ENCODE measurements around the gene ANAPC2.

Gene ANAPC2

GRCh38 chr9:137227054-137227852 lies 38.9 kb upstream of the ANAPC2 start, which contains the start of gene RNF224:
TSS of gene RNF224 (plus strand) at chr9:137227502. CDS start at chr9:137228336, 834 bp downstream.
- peak; percentile 87 for DNase-seq

DNA sequence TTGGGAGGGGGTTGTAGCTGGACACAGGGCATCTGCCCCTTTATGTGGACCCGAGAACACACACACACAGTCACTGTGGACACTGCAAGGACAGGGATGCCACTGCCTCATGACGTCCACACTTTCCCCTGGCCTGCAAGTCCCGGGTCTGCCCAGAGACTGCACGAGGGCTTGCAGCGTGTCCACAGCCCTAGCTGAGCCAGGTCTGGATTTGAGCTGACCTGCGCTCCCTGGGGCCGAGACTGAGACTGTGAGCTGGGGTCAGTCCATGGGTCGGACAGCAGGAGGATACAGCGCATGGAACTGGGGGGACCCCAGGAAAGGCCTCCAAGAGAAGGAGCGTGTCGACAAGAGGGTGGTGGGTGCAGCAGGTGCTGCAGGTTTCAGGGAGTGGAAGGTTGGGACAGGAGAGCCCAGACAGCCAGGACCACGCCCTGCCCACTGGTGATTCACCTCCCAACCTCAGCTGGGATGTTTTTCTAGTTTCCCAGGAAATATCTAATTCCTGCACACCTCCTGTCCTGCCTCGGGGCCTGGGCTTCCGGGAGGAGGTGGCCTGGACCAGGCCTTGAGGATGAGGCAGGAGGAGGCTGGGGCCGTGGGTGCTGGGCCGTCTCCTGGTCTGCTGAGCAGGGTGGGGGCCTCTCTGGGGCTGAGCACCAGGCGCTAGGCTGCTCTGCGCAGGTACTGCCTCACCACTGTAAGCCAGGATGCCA lies 38.1 kb upstream of the ANAPC2 start:
- DNase-seq, result no peak

GRCh38 chr9:137225699-137226331 lies 37.5 kb upstream of the ANAPC2 start:
- no peak for DNase-seq

GRCh38 chr9:137224830-137225694 lies 36.7 kb upstream of the ANAPC2 start, which contains the start of gene CYSRT1:
TSS of gene CYSRT1 (plus strand) at chr9:137225174. CDS start at chr9:137225622, 448 bp downstream.
- no peak for DNase-seq

DNA sequence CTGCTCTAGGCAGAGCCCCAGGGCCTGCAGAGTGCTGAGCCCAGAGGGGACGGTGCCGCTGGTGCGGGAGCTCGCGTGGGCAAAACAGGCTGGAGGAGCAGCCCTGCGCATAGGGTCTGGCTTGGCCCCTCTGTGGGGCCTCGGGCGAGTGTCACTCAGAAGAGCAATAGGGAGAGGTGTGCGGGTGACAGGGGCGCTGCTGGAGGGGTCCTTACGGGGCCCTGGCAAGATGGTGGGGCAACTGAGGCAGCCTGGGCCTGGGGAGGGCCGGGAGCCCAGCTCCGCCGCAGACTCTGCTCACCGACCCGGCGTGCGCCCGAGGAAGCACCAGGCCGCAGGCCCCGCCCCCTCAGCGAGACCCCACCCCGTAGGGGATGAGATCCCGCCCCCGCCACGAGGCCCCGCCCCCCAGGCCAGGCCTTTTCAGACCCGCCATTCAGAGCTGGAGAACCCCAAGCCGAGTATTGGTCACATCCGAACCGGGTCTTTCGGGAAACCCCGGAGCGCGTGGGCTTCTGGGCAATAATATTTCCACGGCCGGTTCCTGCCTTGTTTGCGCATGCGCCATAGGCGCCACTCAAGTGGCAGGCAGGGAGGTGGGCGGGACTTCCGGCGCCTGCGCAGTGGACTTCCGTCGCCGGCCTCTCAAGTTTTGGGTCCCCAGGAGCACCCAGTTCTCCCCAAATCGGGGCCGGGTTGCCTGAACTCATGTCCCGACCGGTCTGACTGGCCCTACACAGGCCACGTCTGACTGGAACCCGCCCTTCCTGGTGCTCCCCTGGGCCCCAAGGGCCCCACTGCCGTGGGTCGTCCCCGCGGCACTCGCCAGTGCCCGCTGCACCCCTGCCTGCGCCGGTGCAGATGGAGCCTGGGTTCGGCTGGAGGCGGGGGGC lies 35.0 kb upstream of the ANAPC2 start:
- DNase-seq, result peak; percentile 98

GRCh38 chr9:137222190-137223077 lies 34.1 kb upstream of the ANAPC2 start, which contains the start of gene RNF208:
TSS of gene RNF208 (minus strand) at chr9:137222240. CDS start at chr9:137221212, 1,028 bp downstream.
- peak; percentile 24 for DNase-seq

DNA sequence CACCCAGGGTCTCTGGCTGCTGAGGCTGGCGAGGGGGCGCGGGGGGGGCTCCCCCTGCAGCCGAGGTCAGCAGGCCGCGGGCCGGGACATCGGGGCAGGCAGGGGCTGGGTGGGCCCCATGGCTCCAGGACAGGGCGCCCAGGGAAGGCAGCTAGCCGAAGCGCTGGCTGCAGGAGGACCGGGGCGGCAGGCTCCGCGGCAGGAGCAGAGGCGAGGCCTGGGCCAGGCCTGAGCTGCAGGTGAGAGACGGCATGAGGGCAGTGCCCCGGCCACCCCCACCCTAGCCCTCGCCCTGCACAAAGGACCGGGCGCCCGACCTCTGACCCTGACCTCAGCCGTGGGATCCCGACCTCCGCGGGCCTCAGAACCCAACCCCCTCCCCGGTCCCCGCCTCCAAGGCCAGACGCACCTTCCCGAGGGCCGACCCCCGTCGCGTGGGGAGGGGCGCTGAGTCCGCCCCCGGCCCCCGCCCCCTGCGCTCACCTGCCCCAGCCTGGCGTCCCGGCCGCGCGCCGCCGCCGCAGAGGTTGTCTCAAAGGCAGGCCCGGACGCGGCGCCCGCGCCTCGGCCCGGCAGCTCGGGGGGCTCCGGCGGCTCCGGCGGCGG lies 33.2 kb upstream of the ANAPC2 start:
- peak; percentile 44 for DNase-seq

DNA sequence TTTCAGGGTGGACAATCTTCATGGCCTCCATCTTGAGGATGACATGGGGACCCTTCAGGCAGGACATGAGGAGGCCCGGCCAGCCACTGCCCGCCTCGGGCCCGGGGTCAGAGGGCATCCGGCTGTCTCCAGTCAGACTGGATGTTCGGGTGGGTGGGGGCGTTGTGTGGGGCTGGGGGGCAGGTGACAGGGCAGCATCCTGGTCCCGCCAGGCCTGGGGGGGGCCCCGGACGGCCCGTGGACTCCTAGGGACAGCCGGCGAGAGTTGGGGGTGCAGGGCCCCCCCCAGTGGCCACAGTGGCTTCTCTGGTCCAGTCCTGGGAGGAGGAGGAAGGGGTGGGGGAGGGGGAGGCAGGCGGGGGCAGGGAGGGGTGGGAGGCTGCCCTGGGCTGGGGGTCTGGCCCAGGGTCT lies 32.7 kb upstream of the ANAPC2 start:
- DNase-seq, result no peak

DNA sequence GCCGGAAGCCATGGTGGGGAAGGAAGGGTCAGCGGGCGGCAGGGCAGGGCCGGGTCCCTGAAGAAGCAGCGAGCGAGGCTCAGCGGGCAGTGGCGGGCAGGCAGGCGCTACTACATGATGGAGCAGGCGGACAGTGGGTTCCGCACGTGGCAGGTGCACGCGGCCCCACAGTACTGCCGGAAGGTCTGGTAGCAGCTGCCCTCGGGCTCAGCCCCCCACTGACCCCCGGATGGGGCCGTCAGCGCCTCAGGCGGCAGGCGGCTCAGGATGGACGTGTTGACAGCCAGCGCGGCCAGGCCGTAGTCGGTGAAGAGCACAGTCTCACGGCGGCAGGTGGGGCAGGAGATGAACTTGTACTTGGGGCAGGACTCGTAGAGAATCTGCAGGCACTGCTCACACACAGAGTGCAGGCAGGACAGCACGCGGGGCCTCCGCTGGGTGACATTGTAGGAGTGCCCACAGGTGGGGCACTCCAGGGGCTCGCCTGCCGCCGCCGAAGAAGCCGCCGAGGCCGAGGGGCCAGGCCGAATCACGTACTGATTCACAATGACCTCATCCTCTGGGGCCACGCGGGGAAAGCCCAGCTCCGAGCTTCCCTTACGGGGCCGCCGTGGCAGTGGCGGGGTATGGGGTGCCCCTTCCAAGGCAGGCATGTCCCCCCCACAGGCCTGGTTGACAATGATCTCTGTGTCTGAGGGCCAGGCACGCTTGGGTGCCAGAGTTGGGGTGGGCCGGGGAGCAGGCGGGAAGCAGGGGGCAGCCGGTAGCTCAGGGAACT lies 32.1 kb upstream of the ANAPC2 start:
- DNase-seq, result no peak

DNA sequence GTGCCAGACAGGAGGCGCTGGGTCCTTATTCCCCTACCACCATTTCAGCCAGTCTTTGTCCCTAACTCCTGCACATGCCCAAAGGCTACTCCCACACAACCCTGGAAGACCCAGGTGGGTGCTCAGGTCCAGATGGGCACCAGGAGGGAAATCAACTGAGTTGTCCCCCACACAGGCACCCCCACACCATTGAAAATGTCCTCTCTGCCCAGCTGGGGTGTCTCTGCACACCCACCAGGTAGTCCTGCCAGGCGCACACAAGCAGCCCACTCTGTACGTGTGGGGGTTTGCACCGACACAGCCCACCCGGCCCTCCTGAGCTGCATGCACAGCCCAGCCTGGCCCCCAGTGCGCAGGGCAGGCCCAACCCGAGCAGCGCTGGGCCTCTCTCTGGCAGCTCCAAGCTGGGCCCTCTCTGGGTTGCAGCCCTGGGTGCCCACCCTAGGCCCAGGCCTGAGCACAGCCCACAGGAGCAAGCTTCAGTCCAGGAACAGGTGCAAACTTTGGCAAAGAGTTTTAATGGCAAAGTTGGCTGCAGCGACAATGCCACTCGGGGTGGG lies 31.5 kb upstream of the ANAPC2 start:
- DNase-seq, result no peak

GRCh38 chr9:137218754-137219271 lies 30.5 kb upstream of the ANAPC2 start:
- DNase-seq, result no peak

DNA sequence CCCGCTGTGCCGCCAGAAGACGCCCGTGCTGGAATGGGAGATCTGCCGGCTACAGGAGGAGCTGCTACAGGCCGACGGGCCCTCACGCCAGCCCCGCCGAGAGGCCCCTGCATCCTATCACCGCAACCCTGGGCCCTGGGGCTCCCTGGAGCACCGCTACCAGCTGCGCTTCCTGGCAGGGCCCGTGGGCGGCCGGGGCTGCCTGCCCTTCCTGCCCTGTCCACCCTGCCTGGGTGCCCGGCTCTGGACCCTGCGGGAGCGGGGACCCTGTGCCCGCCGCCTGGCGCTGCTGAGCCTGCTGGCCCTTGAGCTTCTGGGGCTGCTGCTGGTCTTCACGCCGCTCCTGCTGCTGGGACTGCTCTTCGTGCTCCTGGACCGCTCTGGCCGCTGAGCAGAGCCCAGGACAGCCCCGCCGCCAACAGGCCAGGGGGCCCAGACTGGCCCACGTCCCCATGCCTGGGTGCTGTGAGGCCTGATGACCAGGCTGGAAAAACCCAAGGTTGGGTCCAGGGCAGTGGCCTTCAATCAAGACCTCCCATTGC lies 29.9 kb upstream of the ANAPC2 start:
- no peak for DNase-seq

- DNase-seq, result peak; percentile 40
Measured at GRCh38 chr9:137217276-137218211, 29.2 kb upstream of the ANAPC2 start.

DNA sequence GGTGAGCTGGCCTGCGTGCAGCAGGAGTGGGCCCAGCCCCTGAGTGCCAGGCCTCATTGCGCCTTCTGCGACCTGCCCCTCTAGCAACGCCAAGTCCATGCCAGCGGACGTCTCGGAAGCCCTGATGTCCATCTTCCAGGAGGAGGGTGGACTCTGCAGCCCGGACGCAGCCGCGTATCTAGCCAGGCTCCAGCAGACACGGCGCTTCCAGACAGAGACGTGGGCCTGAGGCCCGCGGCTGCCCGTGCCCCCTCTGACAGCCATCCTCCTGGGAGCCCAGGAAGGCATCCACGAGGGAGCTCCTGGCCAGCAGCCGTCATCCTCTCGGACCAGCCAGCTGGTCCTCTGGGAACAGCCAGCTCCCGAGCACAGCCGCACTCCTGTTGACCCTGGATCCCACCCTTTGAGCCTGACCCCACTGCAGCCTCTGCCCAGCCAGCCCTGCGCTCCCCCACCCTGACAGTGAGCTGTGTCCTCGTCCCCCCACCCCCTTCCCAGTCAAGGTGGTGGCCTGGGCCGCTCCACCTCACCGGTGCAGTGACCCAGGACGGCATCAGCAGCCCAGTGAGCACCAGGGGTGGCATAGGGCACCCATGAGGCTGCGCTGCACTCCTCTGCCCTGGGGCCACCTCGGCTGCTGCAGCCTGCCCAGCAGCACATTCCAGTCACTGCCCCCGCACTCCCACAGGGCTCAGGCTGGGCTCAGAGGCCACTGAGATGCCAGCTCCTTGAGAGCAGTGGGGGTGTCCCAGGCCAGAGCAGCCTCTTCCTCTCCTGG lies 28.0 kb upstream of the ANAPC2 start:
- DNase-seq, result no peak

GRCh38 chr9:137215196-137215986 lies 27.0 kb upstream of the ANAPC2 start:
- no peak for DNase-seq

Data from CD4-positive, alpha-beta T cell treated with Interleukin-17A for 4 hours (primary cell).